Small intestine (tissue), 7 donors: ENCODE measurements around the gene ZNF22. TPM values are rescaled to one million over a fixed set of nuclear protein-coding genes. Genes with fewer than 3 reads are reported as not detected.
A peak's percentile ranks its signal among the peaks of the same experiment; 100 is the strongest.

ENCODE experiments used
- DNase-seq, 2 donors: peaks; one replicate each; pipeline versions ENCODE4 v3.0.0 to v3.0.0-alpha.2; 2013
- FAIRE-seq: peaks from 2 replicates; lab custom pipeline; 2012; peaks lifted over from hg19 to GRCh38; lab: Jason Lieb, UNC
- H3K27ac ChIP-seq, 3 donors: one replicate each; pipeline ENCODE4 v1.5.1; 2013; ENCODE audit warnings: low read length in 2 of 3, mild to moderate bottlenecking in 2 of 3, control low read depth in 1 of 3, inconsistent platforms in 1 of 3, low read depth in 1 of 3, moderate library complexity in 1 of 3
- H3K27me3 ChIP-seq, 3 donors: one replicate each; pipeline ENCODE4 v1.6.1; 2013; ENCODE audit warnings: low read length in 3 of 3, inconsistent platforms in 1 of 3; ENCODE audit not compliant: control insufficient read depth in 3 of 3, insufficient read depth in 3 of 3
- H3K36me3 ChIP-seq, 3 donors: one replicate each; pipeline ENCODE4 v1.6.1; 2013; ENCODE audit warnings: low read length in 3 of 3, inconsistent platforms in 1 of 3, low read depth in 1 of 3, mild to moderate bottlenecking in 1 of 3, moderate library complexity in 1 of 3; ENCODE audit not compliant: control insufficient read depth in 3 of 3, insufficient read depth in 2 of 3
- H3K4me1 ChIP-seq, 3 donors: one replicate each; pipeline ENCODE4 v1.6.1; 2013; ENCODE audit warnings: low read length in 2 of 3, inconsistent platforms in 1 of 3, low read depth in 1 of 3, mild to moderate bottlenecking in 1 of 3, moderate library complexity in 1 of 3; ENCODE audit not compliant: control insufficient read depth in 3 of 3, insufficient read depth in 2 of 3
- H3K4me3 ChIP-seq, 3 donors: one replicate each; pipeline ENCODE4 v1.5.1; 2013; ENCODE audit warnings: low read length in 3 of 3, control low read depth in 1 of 3, inconsistent platforms in 1 of 3, low read depth in 1 of 3, mild to moderate bottlenecking in 1 of 3, moderate library complexity in 1 of 3
- H3K9me3 ChIP-seq, 2 donors: one replicate each; pipeline ENCODE4 v1.6.1; 2013; ENCODE audit warnings: low read depth in 1 of 2, low read length in 1 of 2; ENCODE audit not compliant: control insufficient read depth in 2 of 2, insufficient read depth in 1 of 2
- WGBS, 3 donors: extraction: QIAGEN DNeasy Blood & Tissue Kit; methylation state at CpG; one replicate each; pipeline ENCODE4 v1.1.7; 2013; 5-methylcytosine and 5-hydroxymethylcytosine counted together
- polyA plus RNA-seq, 4 donors: library from polyadenylated mRNA; stranded (reverse) in 3 of 4; unstranded in 1 of 4; fragments of 200-250 nt in 3 of 4; fragments of 120-200 nt in 1 of 4; gene quantifications; one replicate each; pipeline versions ENCODE4 v1.2.1 to v1.2.3, GENCODE V29; 2013
- donor health status: healthy with polysubstance abuse.
- donor health status: control.
- donor health status: control.
- donor health status: Bipolar disorder and iron deficiency.
- donor health status: healthy.

Gene ZNF22
- polyA plus RNA-seq, 4 donors = 8.1 to 30.3 (median 13.3) TPM

GRCh38 chr10:44978213-44978569 lies 22.5 kb upstream of the ZNF22 start:
- peaks cover 0 to 77% (median 15%) of the 10 kb centered on the region in 3 donors for H3K4me1 ChIP-seq
- peak overlapping the region; percentile 14 to 44 (median 30) for H3K4me3 ChIP-seq
- WGBS, 3 donors = 9 to 23% (median 19%) methylated on average over 4 of the region's 4 CpGs
- DNase-seq (no peak), FAIRE-seq (no peak)
- peak overlapping the region; percentile 25 to 83 (median 62) for H3K27ac ChIP-seq
- H3K9me3 ChIP-seq = no peaks in the 10 kb centered on the region
- H3K36me3 ChIP-seq = peaks cover 0 to 37% (median 1%) of the 10 kb centered on the region in 3 donors
- H3K27me3 ChIP-seq = no peaks in the 10 kb centered on the region

GRCh38 chr10:44978570-44979280 lies 22.0 kb upstream of the ZNF22 start, which contains the start of gene DEPP1:
TSS of gene DEPP1 (minus strand) at chr10:44978809. CDS start at chr10:44978030, 779 bp downstream.
- Histone ChIP-seq H3K27ac (peak within 1 kb of the TSS; percentile 25 to 83 (median 62)), H3K4me3 (peak within 1 kb of the TSS; percentile 14 to 44 (median 30)), H3K4me1 (peaks cover 0 to 72% (median 11%) of the 10 kb centered on the region in 3 donors), H3K27me3 (no peaks in the 10 kb centered on the region), H3K9me3 (no peaks in the 10 kb centered on the region), H3K36me3 (peaks cover 0 to 38% (median 3%) of the 10 kb centered on the region in 3 donors)
- 7 to 20% (median 19%) methylated on average over 12 of the region's 12 CpGs for WGBS, 3 donors
- FAIRE-seq = no peak
- peak; percentile 87 to 97 for DNase-seq

GRCh38 chr10:44979281-44980191 lies 21.2 kb upstream of the ZNF22 start:
- no peak overlapping the region for H3K4me3 ChIP-seq
- DNase-seq (no peak), FAIRE-seq (no peak)
- H3K27ac ChIP-seq = peak overlapping the region in 2 of 3 donors; percentile 62 to 83
- H3K36me3 ChIP-seq = peaks cover 0 to 46% (median 8%) of the 10 kb centered on the region in 3 donors
- WGBS, 3 donors = 70 to 84% (median 73%) methylated on average over 12 to 13 of the region's 13 CpGs
- no peaks in the 10 kb centered on the region for H3K27me3 ChIP-seq
- peaks cover 0 to 64% (median 5%) of the 10 kb centered on the region in 3 donors for H3K4me1 ChIP-seq
- H3K9me3 ChIP-seq = no peaks in the 10 kb centered on the region

GRCh38 chr10:44980309-44981171 lies 20.2 kb upstream of the ZNF22 start:
- Histone ChIP-seq H3K27ac (peak overlapping the region in 2 of 3 donors; percentile 44 to 67), H3K9me3 (no peaks in the 10 kb centered on the region), H3K4me3 (no peak overlapping the region), H3K4me1 (peaks cover 0 to 60% (median 3%) of the 10 kb centered on the region in 3 donors), H3K36me3 (peaks cover 0 to 57% (median 14%) of the 10 kb centered on the region in 3 donors), H3K27me3 (no peaks in the 10 kb centered on the region)
- DNase-seq = peak in 1 of 2 donors; percentile 45
- no peak for FAIRE-seq
- 74 to 77% (median 75%) methylated on average over 14 of the region's 14 CpGs for WGBS, 3 donors

- WGBS, 3 donors = 66 to 77% (median 77%) methylated on average over 11 of the region's 11 CpGs
- H3K4me3 ChIP-seq = no peak overlapping the region
- H3K36me3 ChIP-seq = peaks cover 0 to 55% (median 14%) of the 10 kb centered on the region in 3 donors
- peak overlapping the region in 2 of 3 donors; percentile 44 to 84 for H3K27ac ChIP-seq
- H3K4me1 ChIP-seq = peaks cover 0 to 51% (median 0%) of the 10 kb centered on the region in 3 donors
- no peaks in the 10 kb centered on the region for H3K9me3 ChIP-seq
- no peaks in the 10 kb centered on the region for H3K27me3 ChIP-seq
- FAIRE-seq (no peak), DNase-seq (peak in 1 of 2 donors; percentile 35)
These were observed 19.3 kb upstream of the ZNF22 start for GRCh38 chr10:44981172-44982113.

GRCh38 chr10:44982114-44982460 lies 18.6 kb upstream of the ZNF22 start:
- no peaks in the 10 kb centered on the region for H3K27me3 ChIP-seq
- H3K4me1 ChIP-seq = peaks cover 0 to 45% (median 0%) of the 10 kb centered on the region in 3 donors
- FAIRE-seq (no peak), DNase-seq (no peak)
- H3K4me3 ChIP-seq = no peak overlapping the region
- peaks cover 0 to 48% (median 14%) of the 10 kb centered on the region in 3 donors for H3K36me3 ChIP-seq
- H3K27ac ChIP-seq = peak overlapping the region in 1 of 3 donors; percentile 84
- H3K9me3 ChIP-seq = no peaks in the 10 kb centered on the region
- 80 to 94% (median 92%) methylated on average over 9 of the region's 9 CpGs for WGBS, 3 donors

- DNase-seq (no peak), FAIRE-seq (no peak)
- H3K27ac ChIP-seq = peak overlapping the region in 1 of 3 donors; percentile 34
- no peak overlapping the region for H3K4me3 ChIP-seq
- peaks cover 0 to 45% (median 14%) of the 10 kb centered on the region in 3 donors for H3K36me3 ChIP-seq
- WGBS, 3 donors = 87 to 92% (median 89%) methylated on average over 9 of the region's 9 CpGs
- peaks cover 0 to 41% (median 0%) of the 10 kb centered on the region in 3 donors for H3K4me1 ChIP-seq
- H3K9me3 ChIP-seq = no peaks in the 10 kb centered on the region
- no peaks in the 10 kb centered on the region for H3K27me3 ChIP-seq
These were observed 18.2 kb upstream of the ZNF22 start for GRCh38 chr10:44982496-44982895.
